GM21723 (cell line): ENCODE measurements around the gene SPSB3.
"Not testable (repeated sequence)": the region's sequence is repeated elsewhere in the genome, so short reads cannot be mapped to it uniquely, and the experiment has no call there.

Experiments used
- ATAC-seq: cut with Tn5 transposase; IDR thresholded peaks from one replicate; pipeline ENCODE4 v1.9.1; 2021; ENCODE audit warnings: mild to moderate bottlenecking, moderate library complexity; ENCODE audit not compliant: unreplicated experiment

The SPSB3 gene

DNA sequence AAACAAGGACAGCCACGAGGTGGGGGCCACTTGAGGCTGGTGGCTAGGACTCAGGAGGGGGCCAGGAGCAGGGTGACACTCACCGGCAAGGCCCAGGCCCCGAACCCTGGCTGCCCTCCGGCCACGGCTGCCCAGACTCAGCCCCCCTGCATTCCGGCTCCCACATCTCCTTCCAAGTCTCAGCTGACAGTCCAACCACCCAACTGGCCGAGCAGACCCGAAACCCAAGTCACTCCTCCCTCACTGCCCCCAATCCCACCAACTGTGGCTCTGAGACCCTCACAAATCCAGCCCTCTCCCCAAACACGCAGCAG lies 34.9 kb upstream of the SPSB3 start:
- no peak for ATAC-seq

DNA sequence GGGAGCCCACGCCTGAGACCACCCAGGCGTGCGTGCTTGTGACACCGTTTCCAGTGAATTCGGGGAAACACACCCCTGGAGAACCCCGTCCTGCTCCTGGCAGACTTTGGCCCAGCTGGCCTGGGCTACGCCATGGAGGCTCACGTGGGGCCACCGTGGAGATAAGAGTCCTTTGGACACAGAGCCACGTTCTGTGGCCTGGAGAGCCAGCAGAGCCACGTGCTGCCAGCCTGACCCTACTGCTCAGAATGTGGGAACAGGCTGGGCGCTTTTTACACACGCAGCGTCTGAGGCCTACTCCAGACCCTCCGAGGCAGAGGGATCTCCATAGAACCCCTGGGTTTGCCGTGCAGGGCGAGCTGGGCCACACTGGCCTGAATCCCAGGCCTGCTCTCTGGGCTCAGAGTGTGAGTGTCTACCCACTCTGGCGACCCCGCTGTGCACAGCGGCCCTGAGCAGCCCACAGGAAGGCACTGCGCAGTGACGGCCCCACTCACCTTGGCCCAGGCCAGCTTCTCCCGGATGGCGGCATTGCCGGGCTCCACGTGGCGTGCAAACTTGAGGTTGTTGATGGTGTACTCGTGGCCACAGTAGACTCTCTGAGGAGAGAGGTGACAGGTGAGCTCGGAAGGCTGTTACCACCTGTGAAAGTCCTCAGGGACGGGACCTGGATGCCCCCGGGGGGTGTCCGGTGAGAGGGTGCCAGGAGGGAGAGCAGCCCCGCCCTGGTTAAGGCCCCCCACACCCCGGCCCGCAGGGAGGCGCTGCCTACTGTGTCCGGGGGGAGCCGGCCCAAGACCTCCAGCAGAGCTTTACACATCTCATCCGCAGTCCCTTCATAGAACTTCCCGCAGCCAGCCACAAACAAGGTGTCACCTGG lies 34.3 kb upstream of the SPSB3 start:
- ATAC-seq = no peak

DNA sequence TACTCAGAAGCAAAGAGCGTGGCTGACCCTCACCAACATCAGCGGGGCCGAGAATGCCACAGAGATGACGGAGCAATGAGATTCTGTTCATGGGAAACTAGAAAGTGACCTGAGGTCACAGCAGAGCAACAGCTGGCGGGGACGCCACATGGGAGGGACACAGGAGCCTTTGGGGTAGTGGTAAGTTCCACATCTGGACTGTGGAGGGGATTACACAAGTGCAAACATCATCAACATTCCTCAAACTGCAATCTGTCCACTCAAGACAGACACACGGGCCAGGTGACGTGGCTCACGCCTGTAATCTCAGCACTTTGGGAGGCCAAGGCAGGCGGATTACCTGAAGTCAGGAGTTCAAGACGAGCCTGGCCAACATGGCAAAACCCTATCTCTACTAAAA lies 33.1 kb upstream of the SPSB3 start:
- no peak for ATAC-seq

DNA sequence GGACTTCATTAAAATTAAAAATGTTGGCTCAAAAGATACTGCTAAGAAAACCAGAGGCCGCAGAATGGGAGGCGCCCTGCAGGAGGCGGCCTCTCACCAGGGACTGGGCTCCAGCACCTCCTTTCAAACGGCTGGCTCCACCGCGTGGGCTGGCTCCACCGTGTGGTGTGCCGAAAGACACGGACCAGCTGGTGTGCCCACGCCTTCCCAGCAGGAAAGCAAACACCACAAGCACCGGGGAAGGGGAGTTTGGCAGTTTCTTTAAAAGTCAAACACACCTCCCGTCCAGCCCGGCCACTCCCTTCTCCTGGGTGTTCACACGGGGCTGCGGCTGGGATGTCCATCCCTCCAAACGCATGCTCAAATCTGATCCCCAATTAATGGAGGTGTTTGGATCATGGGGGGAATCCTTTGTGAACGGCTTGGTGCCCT lies 30.4 kb upstream of the SPSB3 start:
- ATAC-seq = no peak

DNA sequence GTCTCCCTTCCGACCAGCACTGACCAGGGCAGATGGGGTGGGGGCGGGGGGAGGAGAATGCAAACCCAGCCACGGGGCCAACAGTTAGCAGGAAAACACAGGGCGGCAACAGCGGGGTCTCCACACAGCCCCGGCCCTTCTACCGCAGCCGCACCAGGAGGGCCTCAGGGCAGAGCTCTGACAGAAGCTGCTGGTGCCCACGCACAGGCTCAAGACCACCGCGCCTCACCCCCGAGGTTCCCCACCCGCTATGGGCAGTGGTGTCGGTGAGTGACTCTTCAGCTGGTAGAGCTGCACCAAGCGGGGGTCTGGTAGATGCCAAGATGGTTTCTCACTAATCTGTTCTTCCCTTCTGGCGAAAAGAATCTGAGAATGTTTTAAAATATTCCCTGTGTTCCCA lies 28.2 kb upstream of the SPSB3 start:
- no peak for ATAC-seq

DNA sequence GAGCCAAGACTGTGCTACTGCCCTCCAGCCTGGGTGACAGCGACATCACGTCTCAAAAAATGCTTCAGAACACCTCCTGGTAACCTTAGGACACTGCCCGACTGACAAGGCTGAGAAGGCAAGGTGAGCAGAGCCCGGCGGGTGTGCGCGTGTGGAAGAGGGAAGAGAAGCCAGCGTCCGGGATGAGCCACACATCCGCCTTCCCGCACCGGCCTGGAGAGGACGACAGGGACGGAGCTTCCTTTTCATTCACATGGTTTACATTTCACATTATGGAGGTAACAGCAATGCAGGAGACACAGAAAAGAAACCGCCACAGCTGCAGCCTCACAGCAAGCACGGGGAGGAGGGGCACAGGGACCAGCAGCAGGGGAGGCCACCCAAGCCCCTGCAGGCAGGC lies 27.7 kb upstream of the SPSB3 start:
- no peak for ATAC-seq

DNA sequence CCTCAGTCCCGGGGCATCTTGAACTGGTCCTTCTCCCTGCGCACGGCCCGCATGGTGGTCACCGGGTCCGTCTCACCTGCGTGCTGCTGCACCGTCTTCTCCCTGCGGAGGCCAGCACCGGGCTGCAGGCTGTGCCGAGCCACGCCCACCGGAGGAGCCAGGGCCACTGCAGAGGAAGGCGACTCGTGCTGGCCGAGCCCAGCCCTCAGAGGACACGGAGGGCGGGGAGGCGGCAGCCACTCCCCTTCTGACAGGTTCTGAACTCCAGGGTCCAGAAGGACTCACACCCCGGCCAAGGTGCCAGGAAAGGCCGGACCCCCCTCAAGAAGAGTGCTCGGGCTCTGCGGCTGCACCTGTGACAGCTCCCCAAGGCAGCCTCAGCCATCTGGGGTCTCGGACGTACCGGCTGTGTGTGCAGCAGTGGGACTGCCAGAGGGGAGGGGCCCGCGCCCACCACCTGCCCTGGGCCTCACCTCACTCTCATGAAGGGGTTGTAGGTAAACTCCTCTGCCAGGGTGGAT lies 27.0 kb upstream of the SPSB3 start:
- ATAC-seq = no peak

DNA sequence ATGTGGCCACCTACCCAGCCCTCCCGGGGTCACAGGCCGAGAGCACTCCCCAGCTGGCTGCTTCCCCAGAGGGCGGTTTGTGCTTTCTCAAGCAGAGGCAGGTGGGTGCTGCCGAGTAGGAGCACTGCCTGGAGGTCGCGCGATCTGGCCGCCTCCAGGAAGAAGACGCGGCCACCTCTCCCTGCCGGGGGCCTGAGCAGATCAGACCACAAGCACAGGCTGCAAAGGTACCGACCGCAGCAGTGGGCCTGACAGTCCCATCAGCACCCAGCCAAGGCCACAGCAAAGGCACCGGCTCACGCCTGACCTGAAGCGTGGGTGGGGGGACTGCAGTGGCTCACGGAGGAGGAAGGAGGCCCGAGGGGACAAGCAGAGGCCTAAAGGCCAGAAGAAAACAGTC lies 26.3 kb upstream of the SPSB3 start:
- no peak for ATAC-seq

DNA sequence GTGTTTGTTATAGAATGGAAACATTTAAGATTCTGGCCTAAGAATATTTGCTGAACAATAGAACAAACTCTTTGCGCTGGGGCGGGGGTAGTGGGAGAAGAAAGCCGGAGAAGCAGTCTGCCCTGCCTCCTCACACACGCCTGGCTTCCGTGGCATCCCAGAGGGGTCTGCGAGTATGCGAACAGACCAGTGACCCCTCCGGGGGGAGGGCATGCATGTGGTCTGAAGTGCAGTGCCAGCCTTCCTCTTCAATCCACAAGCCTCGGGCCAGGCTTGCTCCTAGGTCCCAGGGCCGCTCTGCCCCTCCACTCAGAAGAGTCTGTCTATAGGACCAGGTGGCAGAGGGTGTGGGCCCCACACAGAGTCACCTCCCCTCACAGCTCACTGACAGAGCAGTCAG lies 25.3 kb upstream of the SPSB3 start:
- ATAC-seq = no peak

DNA sequence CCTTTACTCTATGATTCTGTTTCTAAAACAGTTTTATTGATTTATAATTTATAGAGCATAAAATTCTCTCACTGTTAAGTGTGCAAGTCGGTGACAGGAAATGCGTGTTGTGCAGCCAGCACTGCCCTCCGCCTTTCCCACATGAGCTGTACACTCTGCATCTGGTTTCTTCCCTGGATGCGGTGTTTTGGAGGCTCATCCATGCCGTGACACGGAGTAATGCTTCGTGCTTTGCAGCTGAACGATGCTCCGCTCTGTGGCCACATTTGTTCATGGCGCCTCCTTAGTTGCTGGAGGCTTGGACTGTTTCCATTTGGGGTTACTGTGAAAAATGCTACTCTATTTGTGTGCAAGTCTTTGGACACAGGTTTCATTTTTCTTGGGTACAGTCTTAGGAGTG lies 18.3 kb upstream of the SPSB3 start:
- no peak for ATAC-seq

DNA sequence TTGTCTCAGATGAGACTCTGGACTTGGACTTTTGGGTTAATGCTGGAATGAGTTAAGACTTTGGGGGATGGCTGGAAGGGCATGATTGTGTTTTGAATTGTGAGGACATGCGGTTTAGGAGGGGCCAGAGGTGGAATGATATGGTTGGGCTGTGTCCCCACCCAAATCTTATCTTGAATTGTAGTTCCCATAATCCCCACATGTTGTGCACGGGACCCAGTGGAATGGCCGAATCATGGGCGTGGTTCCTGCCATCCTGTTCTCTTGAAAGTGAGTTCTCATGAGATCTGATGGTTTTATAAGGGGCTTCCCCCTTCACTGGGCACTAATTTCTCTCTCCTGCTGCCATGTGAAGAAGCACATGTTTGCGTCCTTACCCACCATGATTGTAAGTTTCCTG lies 16.9 kb upstream of the SPSB3 start:
- not testable (repeated sequence) for ATAC-seq

DNA sequence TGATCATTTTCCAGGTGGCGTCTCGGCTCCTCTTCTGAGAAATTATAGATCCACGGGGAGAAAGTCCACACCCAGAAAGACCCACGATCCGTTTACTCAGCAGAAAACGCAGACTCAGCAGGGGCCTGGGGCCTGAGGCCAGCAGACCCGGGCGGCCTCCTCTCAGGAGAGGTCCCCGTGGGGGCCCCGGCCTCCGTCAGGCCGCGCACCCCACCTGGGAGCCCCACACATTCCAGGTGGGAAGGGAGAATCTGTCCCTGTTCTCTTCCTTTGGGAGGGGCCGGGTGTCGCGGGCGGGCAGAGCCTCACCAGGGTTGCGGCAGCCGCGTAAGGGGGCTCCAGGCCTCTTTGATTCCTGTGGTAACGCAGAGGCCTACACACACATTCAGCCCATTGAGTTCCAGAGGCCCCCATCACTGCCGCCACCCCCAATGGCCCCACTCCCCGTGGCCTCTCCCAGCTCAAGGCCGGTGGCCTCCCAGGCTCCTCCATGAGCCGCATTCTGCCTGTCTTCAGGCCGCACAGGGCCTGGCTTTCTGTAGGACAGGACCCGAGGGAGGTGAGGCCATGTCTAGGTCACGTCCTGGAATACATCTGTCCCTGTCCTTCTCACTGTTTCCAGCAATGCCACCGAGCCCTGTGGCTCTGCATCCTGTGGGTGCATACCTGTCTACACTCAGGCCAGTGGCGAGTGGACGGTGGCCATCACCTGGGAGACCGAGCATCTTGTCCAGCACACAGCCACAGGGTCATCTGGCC lies 12.7 kb upstream of the SPSB3 start:
- ATAC-seq = no peak

DNA sequence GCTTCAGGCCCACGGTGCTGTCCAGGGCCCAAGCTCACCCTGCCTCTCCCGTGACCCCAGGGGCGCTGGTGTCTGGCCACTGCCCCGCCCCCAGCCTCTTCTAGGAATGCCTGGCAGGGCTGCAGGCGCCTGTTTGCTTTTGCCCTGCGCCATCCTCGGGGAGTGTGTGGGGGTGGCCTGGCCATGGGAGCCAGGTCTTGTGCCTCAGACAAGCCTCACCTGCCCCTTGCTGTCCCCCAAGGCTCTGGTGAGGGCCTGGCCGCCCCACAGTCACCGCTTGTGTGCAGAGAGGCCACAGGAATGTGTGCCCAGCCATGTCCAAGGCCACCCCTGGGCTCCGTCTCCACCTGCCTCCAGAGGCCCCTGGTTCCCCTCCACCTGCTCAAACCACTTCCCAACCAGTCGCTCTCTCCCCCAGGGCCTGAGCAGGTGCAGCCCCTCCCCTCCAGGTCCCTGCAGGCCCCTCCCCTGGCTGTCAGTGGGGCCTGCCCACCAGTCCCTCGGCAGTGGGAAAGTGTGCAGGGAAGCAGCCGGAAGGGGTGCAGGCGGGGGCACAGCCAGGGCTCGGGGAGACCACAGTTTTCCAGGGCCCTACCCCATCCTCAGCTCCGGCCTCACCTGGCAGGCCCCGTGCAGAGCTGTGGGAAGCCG lies 12.0 kb upstream of the SPSB3 start:
- no peak for ATAC-seq

DNA sequence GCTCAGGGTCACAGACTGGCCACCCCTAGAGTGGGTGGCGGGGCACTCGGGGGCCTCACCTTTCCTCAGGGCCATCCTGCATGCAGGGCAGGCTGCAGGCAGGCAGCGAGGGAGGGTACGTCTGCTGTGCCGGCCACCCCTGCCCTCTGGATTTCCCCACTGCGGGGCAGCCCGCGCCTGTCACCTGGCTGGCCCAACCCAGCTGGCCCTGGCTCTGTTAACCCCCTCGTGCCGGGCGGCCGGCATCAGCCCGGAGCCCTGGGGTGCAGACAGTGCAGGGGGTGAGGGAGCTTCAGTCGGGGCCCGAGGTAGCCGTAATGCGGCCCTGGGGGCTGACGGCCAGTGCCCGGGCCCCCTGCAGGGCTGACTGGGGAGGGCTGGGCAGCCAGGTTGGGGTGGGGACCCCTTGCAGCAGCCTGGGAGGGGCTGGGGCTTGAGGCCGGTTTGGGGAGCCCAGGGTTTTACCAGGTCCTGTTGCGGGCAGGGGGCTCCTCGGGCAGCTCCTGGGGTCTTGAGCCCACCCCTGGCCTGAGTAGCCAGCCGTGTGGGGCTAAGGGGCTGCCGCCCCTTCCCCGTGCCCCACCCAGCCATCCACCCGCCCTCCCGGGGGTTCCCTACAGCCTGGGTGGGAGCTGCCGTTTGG lies 11.3 kb upstream of the SPSB3 start, which contains the start of gene IGFALS:
IGFALS (minus strand) TSS at position 128 of the 643 bp plus-strand sequence; CDS start at position 75, 53 bp downstream.
- no peak for ATAC-seq

DNA sequence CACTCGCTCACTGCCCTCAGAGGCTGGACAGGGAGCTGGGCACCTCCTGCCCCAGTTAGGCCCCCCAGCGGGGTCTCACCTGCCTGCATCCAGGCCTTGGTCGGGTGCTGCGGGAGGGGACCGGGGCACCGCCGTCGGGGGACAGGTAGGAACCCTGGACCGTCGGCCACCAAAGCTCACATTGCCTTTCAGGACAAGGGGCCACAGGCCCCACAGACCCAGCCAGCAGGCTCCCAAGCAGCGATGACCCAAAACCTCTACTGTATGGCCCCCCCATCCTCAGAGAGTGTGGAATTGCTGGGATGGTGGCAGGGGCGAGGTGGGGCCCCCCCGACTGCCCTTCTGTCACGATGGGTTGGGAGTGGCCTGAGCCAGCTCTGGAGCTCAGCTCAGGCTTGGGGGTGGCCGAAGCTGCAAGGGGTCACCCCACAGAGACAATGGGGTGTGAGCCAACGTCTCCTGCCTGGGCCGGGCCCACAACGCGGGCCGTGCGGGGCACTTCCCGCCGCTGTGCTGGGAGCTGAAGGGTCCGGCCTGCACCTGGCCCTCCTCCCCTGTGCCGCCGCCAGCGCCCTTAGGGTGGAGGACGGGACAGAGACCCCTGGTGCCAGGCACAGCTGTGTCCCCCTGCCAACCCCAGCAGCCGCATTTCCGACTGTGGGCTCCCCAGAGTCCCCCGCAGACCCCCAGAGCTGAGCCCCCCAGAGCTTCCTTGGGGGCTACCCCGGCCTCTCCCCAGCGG lies 10.6 kb upstream of the SPSB3 start:
- no peak for ATAC-seq

DNA sequence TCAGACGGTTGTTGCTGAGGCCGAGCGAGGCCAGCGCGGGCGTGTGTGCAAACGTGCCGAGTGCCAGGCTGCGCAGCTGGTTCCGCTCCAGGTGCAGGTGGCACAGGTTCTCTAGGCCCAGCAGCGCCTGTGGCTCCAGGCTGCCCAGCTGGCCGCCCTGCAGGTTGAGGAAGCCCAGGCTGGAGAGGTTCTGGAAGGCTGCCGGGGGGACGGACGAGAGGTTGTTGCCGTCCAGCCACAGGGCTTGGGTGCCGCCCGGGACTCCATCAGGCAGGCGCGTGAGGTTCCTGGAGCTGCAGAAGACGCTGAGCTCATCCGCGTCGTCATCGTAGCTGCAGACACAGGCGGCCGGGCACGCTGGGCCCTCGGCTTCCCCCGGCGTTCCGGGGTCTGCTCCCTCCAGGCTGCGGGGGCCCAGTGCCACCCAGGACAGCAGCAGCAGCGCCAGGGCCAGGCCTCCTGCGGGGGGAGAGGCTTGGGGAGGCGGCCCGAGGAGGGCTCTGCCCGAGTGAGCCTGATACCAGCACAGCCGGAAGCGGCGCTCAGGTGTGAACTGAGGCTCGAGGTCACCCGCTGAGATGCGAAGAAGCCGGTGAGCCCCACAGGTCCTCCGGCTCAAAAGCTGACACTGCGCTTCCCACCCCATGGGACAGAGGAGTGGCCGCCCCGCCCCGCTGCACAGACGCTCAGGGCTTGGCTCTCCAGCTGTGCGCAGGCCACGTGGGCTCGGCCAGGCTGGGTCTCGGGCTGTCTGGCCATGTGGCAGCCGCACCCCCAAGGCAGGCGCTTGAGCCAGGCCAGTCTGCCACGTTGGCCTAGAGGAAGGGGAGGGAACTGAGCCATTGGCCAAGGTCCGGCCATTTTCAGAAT lies 9.8 kb upstream of the SPSB3 start:
- no peak for ATAC-seq

DNA sequence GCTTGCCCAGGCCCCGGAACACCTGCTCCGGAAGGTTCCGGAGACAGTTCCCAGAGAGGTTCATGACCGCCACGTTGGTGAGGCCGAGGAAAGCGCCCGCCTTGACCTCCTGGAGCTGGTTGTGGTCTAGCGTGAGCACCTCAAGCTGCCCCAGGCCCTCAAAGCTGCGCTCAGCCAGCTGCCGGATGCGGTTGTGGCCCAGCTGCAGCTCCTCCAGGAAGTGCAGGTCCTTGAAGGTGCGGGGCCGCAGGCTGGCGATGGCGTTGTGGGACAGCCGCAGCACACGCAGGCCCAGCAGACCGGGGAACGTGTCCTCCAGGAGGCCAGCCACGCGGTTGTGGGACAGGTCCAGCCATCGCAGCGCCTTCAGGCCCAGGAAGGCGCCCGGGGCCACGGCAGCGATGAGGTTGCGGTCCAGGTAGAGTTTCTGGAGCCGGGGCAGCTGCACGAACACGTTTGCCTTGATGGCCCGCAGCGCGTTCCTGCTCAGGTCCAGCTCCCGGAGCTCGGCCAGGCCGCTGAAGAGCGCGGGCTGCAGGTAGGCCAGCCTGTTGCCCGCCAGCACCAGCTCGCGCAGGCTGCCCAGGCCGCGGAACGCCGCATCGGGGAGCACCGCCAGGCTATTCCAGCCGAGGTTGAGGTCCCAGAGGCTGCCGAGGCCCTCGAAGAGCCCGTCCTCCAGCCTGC lies 9.0 kb upstream of the SPSB3 start:
- ATAC-seq = no peak

DNA sequence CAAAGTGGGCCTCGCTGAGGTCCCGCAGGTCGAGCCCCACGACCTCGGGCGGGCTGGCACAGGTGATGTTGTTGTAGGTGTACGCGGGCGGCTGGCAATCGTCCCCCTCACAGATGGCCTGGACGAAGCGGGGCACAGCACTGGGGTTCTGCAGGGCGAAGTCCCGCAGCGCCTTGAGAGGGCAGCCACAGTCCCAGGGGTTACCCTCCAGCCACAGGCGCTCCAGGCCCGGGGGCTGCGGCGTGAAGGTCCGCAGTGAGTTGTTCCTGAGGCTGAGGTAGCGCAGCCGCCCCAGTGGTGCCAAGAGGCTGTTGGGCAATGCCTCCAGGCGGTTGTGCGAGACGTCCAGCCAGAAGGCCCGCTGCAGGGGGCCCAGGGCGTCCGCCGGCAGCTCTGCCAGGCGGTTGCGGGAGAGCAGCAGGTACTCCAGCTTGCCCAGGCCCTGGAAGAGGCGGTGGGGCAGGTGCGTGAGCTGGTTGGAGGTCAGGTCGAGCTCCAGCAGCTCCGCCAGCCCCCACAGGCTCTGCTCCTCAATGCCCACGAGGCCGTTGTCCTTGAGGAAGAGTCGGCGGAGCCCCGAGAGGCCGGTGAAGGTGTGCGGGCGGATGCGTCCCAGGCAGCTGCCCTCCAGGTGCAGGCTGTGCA lies 8.4 kb upstream of the SPSB3 start:
- ATAC-seq = no peak
